ENCODE data around the gene ASTN2.

DNA sequence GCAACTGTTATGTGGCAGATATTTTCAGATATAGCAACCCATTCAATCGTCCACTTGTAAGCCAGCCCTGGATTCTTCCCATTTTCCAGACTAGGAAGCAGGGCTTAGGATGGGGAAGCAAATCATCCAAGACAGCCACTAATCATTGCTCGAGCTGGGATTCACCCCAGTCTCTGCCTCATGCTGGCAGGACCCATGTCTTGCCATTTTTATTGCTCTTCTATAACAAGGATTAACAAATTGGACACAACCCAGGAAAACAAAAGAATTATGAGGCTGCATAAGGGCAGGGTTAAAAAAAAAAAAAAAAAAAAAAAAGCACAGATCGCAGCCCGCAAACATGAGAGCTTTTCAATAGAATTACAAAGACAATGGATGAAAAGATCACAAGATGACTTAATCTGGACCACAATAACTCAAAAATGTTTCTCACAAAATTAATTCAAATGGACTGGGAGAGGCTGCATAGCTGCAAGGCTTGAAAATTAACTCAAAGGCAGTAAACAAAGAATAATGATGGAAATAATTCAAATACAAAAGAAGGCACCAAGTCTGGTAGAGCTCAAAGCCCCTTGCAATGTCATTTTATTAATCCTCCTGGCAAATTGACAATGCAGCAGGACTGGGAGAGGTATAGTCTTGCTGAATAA, 40.7 kb downstream of the ASTN2 start:
- TF ChIP-seq GATA2 (IDR thresholded peaks at IDR 0.05; ENCODE audit: low read depth, low read length) (no peak), GATA3 (IDR thresholded peaks at IDR 0.05; ENCODE audit: low read depth, low read length) (no peak)

Measured in SH-SY5Y (cell line).